ENCODE results near the gene PSD4. TPM values are rescaled to one million over a fixed set of nuclear protein-coding genes. Genes with fewer than 3 reads are reported as not detected.

PSD4 gene
- total and polyA plus RNA-seq, 10 of the 15 experiments (the other 5 are each of a cell fraction or from before 2014, with no cell fraction given), result 0.68 to 114 (median 35.1) TPM

GRCh38 chr2:113190871-113191270, 17.1 kb downstream of the PSD4 start:
- Histone ChIP-seq H3K36me3 (ENCODE audit: control insufficient read depth in 2 of 2, insufficient read depth in 2 of 2, low read length in 1 of 2) (peaks cover 26 to 36% of the 10 kb centered on the region in 2 experiments), H3K4me2 (ENCODE audit: control insufficient read depth, insufficient read depth) (no peak overlapping the region), H3K27ac (ENCODE audit: control insufficient read depth, insufficient read depth) (no peak overlapping the region), H3K79me2 (ENCODE audit: control insufficient read depth, insufficient read depth, low read length) (peaks cover 4% of the 10 kb centered on the region), H4K20me1 (ENCODE audit: control insufficient read depth, insufficient read depth) (peaks cover 5% of the 10 kb centered on the region), H3K9me3 (replicated peaks; ENCODE audit: control insufficient read depth, insufficient read depth, low read length) (no peaks in the 10 kb centered on the region), H2AFZ (ENCODE audit: control insufficient read depth, low read depth, low read length) (no peak overlapping the region), H3K9ac (ENCODE audit: control insufficient read depth, insufficient read depth, low read length) (no peak overlapping the region), H3K4me3 (no peak overlapping the region), H3K27me3 (replicated peaks in 1 of 2; ENCODE audit: control insufficient read depth in 2 of 2, insufficient read depth in 2 of 2, low read length in 1 of 2) (no peaks in the 10 kb centered on the region), H3K4me1 (ENCODE audit: control insufficient read depth, insufficient read depth, low read length) (no peaks in the 10 kb centered on the region)
- no peak for DNase-seq (ENCODE audit: low read depth, low spot score)
- POLR2A ChIA-PET, result interaction anchor here (1.7 kb wide), 1 partner anchor 10 kb away, joined by 6 read pairs; no protein-coding TSS in a partner anchor
- BruUV-seq (replicated peaks), result no TSS peak
- no peak for ATAC-seq
- in situ Hi-C loops (cut with MboI) (no loop called here), intact Hi-C loops (cut with micrococcal nuclease; ENCODE audit: unreplicated experiment) (no loop called here)
- WGBS (ENCODE audit: insufficient coverage, insufficient replicate concordance, low lambda C conversion rate, missing lambda C conversion rate), result 64% methylated on average over 1 of the region's 1 CpG
- CTCF ChIA-PET, result interaction anchor here (1.0 to 6.7 kb wide), 5 partner anchors 8 to 53 kb away, joined by 3 to 40 read pairs (median 3); partner anchors contain the start of gene PSD4
- SMC1A ChIA-PET (ENCODE audit: uncharacterized antibody, unreplicated experiment), result no interaction called here
- RAD21 ChIA-PET (ENCODE audit: unreplicated experiment), result interaction anchor here (1.3 kb wide), 1 partner anchor 53 kb away, joined by 4 read pairs; no protein-coding TSS in a partner anchor
- no peak for FAIRE-seq
- TF ChIP-seq, protein P1, sequence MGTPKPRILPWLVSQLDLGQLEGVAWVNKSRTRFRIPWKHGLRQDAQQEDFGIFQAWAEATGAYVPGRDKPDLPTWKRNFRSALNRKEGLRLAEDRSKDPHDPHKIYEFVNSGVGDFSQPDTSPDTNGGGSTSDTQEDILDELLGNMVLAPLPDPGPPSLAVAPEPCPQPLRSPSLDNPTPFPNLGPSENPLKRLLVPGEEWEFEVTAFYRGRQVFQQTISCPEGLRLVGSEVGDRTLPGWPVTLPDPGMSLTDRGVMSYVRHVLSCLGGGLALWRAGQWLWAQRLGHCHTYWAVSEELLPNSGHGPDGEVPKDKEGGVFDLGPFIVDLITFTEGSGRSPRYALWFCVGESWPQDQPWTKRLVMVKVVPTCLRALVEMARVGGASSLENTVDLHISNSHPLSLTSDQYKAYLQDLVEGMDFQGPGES (IDR thresholded peaks at IDR 0.05), result no peak
- TF ChIP-seq CREB1 (IDR thresholded peaks at IDR 0.05; ENCODE audit: low read depth) (no peak), HDAC6 (IDR thresholded peaks at IDR 0.05; ENCODE audit: unreplicated experiment) (no peak)
- TF ChIP-seq, protein P2, sequence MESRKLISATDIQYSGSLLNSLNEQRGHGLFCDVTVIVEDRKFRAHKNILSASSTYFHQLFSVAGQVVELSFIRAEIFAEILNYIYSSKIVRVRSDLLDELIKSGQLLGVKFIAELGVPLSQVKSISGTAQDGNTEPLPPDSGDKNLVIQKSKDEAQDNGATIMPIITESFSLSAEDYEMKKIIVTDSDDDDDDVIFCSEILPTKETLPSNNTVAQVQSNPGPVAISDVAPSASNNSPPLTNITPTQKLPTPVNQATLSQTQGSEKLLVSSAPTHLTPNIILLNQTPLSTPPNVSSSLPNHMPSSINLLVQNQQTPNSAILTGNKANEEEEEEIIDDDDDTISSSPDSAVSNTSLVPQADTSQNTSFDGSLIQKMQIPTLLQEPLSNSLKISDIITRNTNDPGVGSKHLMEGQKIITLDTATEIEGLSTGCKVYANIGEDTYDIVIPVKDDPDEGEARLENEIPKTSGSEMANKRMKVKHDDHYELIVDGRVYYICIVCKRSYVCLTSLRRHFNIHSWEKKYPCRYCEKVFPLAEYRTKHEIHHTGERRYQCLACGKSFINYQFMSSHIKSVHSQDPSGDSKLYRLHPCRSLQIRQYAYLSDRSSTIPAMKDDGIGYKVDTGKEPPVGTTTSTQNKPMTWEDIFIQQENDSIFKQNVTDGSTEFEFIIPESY (IDR thresholded peaks at IDR 0.05), result no peak

All from GM12878 (cell line).